ENCODE measurements around the gene IFNL4. TPM values are rescaled to one million over a fixed set of nuclear protein-coding genes. Genes with fewer than 3 reads are reported as not detected.

Gene IFNL4
- polyA plus RNA-seq, 3 donors = not detected

GRCh38 chr19:39251846-39252245, 3.2 kb upstream of the IFNL4 start:
- no peak for DNase-seq
- Histone ChIP-seq H3K27ac (ENCODE audit: low read depth in 1 of 2, low read length in 2 of 2) (no peak overlapping the region), H3K79me2 (ENCODE audit: insufficient read depth, low read length) (no peaks in the 10 kb centered on the region), H2AFZ (ENCODE audit: insufficient read depth, low read depth, low read length, poor library complexity, severe bottlenecking) (no peak overlapping the region), H4K20me1 (ENCODE audit: insufficient read depth, low read length) (no peaks in the 10 kb centered on the region), H3K4me2 (replicated peaks; ENCODE audit: extremely low read depth, low read length, poor library complexity, severe bottlenecking) (no peak overlapping the region), H3K4me3 (replicated peaks in 1 of 3; ENCODE audit: low read depth in 2 of 3, low read length in 3 of 3) (no peak overlapping the region), H3K9ac (ENCODE audit: insufficient read depth, low read length, poor library complexity, severe bottlenecking) (no peak overlapping the region), H3K36me3 (replicated peaks in 1 of 2; ENCODE audit: control insufficient read depth in 1 of 2, insufficient read depth in 2 of 2, low read length in 2 of 2) (no peaks in the 10 kb centered on the region), H3K9me3 (replicated peaks in 1 of 2; ENCODE audit: control insufficient read depth in 1 of 2, insufficient read depth in 1 of 2, low read length in 2 of 2) (no peaks in the 10 kb centered on the region), H3K27me3 (ENCODE audit: control insufficient read depth in 2 of 2, insufficient read depth in 2 of 2, low read length in 2 of 2) (peaks cover 2 to 22% of the 10 kb centered on the region in 2 donors), H3K4me1 (ENCODE audit: control insufficient read depth in 1 of 2, insufficient read depth in 2 of 2, low read length in 2 of 2) (peaks cover 0 to 7% of the 10 kb centered on the region in 2 donors)
- Mint-ChIP-seq H3K27ac (no peak overlapping the region), H3K27me3 (ENCODE audit: low read depth in 3 of 3) (peaks cover 27 to 28% (median 28%) of the 10 kb centered on the region in 3 donors), H3K4me1 (peaks cover 4% of the 10 kb centered on the region), H3K4me3 (no peak overlapping the region), H3K36me3 (no peaks in the 10 kb centered on the region), H3K9me3 (peaks cover 0 to 11% (median 1%) of the 10 kb centered on the region in 7 donors)
- intact Hi-C loops (cut with micrococcal nuclease) = no loop called here
- WGBS (ENCODE audit: insufficient coverage) = 8% methylated on average over 2 of the region's 3 CpGs
- no peak for TF ChIP-seq CTCF (IDR thresholded peaks at IDR 0.05)

GRCh38 chr19:39251081-39251480, 2.4 kb upstream of the IFNL4 start:
- WGBS (ENCODE audit: insufficient coverage) = no CpG with 5 or more reads among the region's 5 CpGs
- H3K27ac ChIP-seq (ENCODE audit: low read depth in 1 of 2, low read length in 2 of 2) = no peak overlapping the region
- H3K4me3 Mint-ChIP-seq = no peak overlapping the region
- no peaks in the 10 kb centered on the region for H3K79me2 ChIP-seq (ENCODE audit: insufficient read depth, low read length)
- peaks cover 2 to 24% of the 10 kb centered on the region in 2 donors for H3K27me3 ChIP-seq (ENCODE audit: control insufficient read depth in 2 of 2, insufficient read depth in 2 of 2, low read length in 2 of 2)
- H3K9ac ChIP-seq (ENCODE audit: insufficient read depth, low read length, poor library complexity, severe bottlenecking) = no peak overlapping the region
- peaks cover 0 to 7% of the 10 kb centered on the region in 2 donors for H3K4me1 ChIP-seq (ENCODE audit: control insufficient read depth in 1 of 2, insufficient read depth in 2 of 2, low read length in 2 of 2)
- H3K9me3 Mint-ChIP-seq = peaks cover 0 to 4% (median 2%) of the 10 kb centered on the region in 7 donors
- intact Hi-C loops (cut with micrococcal nuclease) = no loop called here
- H3K27ac Mint-ChIP-seq = no peak overlapping the region
- peaks cover 4% of the 10 kb centered on the region for H3K4me1 Mint-ChIP-seq
- H3K4me3 ChIP-seq (replicated peaks in 1 of 3; ENCODE audit: low read depth in 2 of 3, low read length in 3 of 3) = no peak overlapping the region
- H3K36me3 Mint-ChIP-seq = no peaks in the 10 kb centered on the region
- TF ChIP-seq CTCF (IDR thresholded peaks at IDR 0.05) = no peak
- no peaks in the 10 kb centered on the region for H4K20me1 ChIP-seq (ENCODE audit: insufficient read depth, low read length)
- H3K36me3 ChIP-seq (replicated peaks in 1 of 2; ENCODE audit: control insufficient read depth in 1 of 2, insufficient read depth in 2 of 2, low read length in 2 of 2) = no peaks in the 10 kb centered on the region
- no peaks in the 10 kb centered on the region for H3K9me3 ChIP-seq (replicated peaks in 1 of 2; ENCODE audit: control insufficient read depth in 1 of 2, insufficient read depth in 1 of 2, low read length in 2 of 2)
- no peak overlapping the region for H3K4me2 ChIP-seq (replicated peaks; ENCODE audit: extremely low read depth, low read length, poor library complexity, severe bottlenecking)
- H2AFZ ChIP-seq (ENCODE audit: insufficient read depth, low read depth, low read length, poor library complexity, severe bottlenecking) = no peak overlapping the region
- no peak for DNase-seq
- peaks cover 23 to 31% (median 29%) of the 10 kb centered on the region in 3 donors for H3K27me3 Mint-ChIP-seq (ENCODE audit: low read depth in 3 of 3)

Measured in CD14-positive monocyte (primary cell).